Ishikawa (cell line): ENCODE data around the gene IP6K3.

Experiments used
- CEBPB ChIP-seq: IDR thresholded peaks from 2 replicates; pipeline ENCODE4 v1.6.1; 2012
- EGR1 ChIP-seq: IDR thresholded peaks from 2 replicates; pipeline ENCODE4 v1.6.1; 2012
- EP300 ChIP-seq: IDR thresholded peaks from 2 replicates; pipeline ENCODE4 v1.6.1; 2012; ENCODE audit warnings: borderline replicate concordance
- REST ChIP-seq: IDR thresholded peaks from 2 replicates; pipeline ENCODE4 v1.6.1; 2012; ENCODE audit warnings: low read depth, mild to moderate bottlenecking
- YY1 ChIP-seq: IDR thresholded peaks from 2 replicates; pipeline ENCODE4 v1.6.1; 2012; ENCODE audit warnings: low read depth

- peak; percentile 95 for TF ChIP-seq EP300
- TF ChIP-seq EGR1: no peak
- TF ChIP-seq YY1: peak; percentile 54; the same call in 1 of the 2 replicates
- no peak for TF ChIP-seq REST
- TF ChIP-seq CEBPB: peak; percentile 81
These were observed 8.6 kb upstream of the IP6K3 start for GRCh38 chr6:33755070-33755869.
